Measurements from ENCODE around the gene CAPN3. TPM values are rescaled to one million over a fixed set of nuclear protein-coding genes. Genes with fewer than 3 reads are reported as not detected.

The CAPN3 gene
- total RNA-seq, 1 donor from 2014 or later = 7.1 TPM

GRCh38 chr15:42358141-42358540 is 1.2 kb upstream of the CAPN3 start:
- no peaks in the 10 kb centered on the region for H3K9me3 ChIP-seq
- no peak overlapping the region for H3K4me3 ChIP-seq
- no peak for DNase-seq (ENCODE audit: low spot score in 2 of 2)
- H3K36me3 ChIP-seq = peaks cover 3 to 9% of the 10 kb centered on the region in 2 donors
- no peaks in the 10 kb centered on the region for H3K4me1 ChIP-seq
- no peak overlapping the region for H3K27ac ChIP-seq
- no peaks in the 10 kb centered on the region for H3K27me3 ChIP-seq
- intact Hi-C loops (cut with DNase I) = no loop called here
- no peak for TF ChIP-seq CTCF (IDR thresholded peaks at IDR 0.05)

GRCh38 chr15:42359985-42360384 is 684 bp downstream of the CAPN3 start:
- Histone ChIP-seq H3K27me3 (no peaks in the 10 kb centered on the region), H3K36me3 (peaks cover 0 to 5% of the 10 kb centered on the region in 2 donors), H3K4me3 (no peak overlapping the region), H3K9me3 (no peaks in the 10 kb centered on the region), H3K4me1 (no peaks in the 10 kb centered on the region), H3K27ac (no peak overlapping the region)
- no peak for DNase-seq (ENCODE audit: low spot score in 2 of 2)
- TF ChIP-seq CTCF (IDR thresholded peaks at IDR 0.05) = no peak
- intact Hi-C loops (cut with DNase I) = no loop called here

- Histone ChIP-seq H3K4me3 (no peak overlapping the region), H3K27ac (no peak overlapping the region), H3K27me3 (no peaks in the 10 kb centered on the region), H3K4me1 (no peaks in the 10 kb centered on the region), H3K9me3 (no peaks in the 10 kb centered on the region), H3K36me3 (peaks cover 0 to 5% of the 10 kb centered on the region in 2 donors)
- no peak for TF ChIP-seq CTCF (IDR thresholded peaks at IDR 0.05)
- DNase-seq (ENCODE audit: low spot score in 2 of 2) = no peak
- intact Hi-C loops (cut with DNase I) = no loop called here
These were observed 1.3 kb downstream of the CAPN3 start for GRCh38 chr15:42360535-42361112.

GRCh38 chr15:42363487-42363886 is 4.2 kb downstream of the CAPN3 start:
- no peaks in the 10 kb centered on the region for H3K36me3 ChIP-seq
- H3K27ac ChIP-seq = no peak overlapping the region
- no peaks in the 10 kb centered on the region for H3K4me1 ChIP-seq
- intact Hi-C loops (cut with DNase I) = no loop called here
- no peak for DNase-seq (ENCODE audit: low spot score in 2 of 2)
- H3K27me3 ChIP-seq = no peaks in the 10 kb centered on the region
- no peaks in the 10 kb centered on the region for H3K9me3 ChIP-seq
- no peak for TF ChIP-seq CTCF (IDR thresholded peaks at IDR 0.05)
- H3K4me3 ChIP-seq = no peak overlapping the region

GRCh38 chr15:42363942-42364341 is 4.6 kb downstream of the CAPN3 start:
- Histone ChIP-seq H3K36me3 (no peaks in the 10 kb centered on the region), H3K4me1 (no peaks in the 10 kb centered on the region), H3K4me3 (no peak overlapping the region), H3K9me3 (no peaks in the 10 kb centered on the region), H3K27me3 (no peaks in the 10 kb centered on the region), H3K27ac (no peak overlapping the region)
- DNase-seq (ENCODE audit: low spot score in 2 of 2) = no peak
- no peak for TF ChIP-seq CTCF (IDR thresholded peaks at IDR 0.05)
- intact Hi-C loops (cut with DNase I) = no loop called here

- H3K4me3 ChIP-seq = no peak overlapping the region
- H3K27ac ChIP-seq = no peak overlapping the region
- intact Hi-C loops (cut with DNase I) = no loop called here
- H3K27me3 ChIP-seq = no peaks in the 10 kb centered on the region
- no peaks in the 10 kb centered on the region for H3K4me1 ChIP-seq
- no peak for TF ChIP-seq CTCF (IDR thresholded peaks at IDR 0.05)
- no peaks in the 10 kb centered on the region for H3K36me3 ChIP-seq
- no peaks in the 10 kb centered on the region for H3K9me3 ChIP-seq
- no peak for DNase-seq (ENCODE audit: low spot score in 2 of 2)
These were observed 5.2 kb downstream of the CAPN3 start for GRCh38 chr15:42364529-42364928.
